PFSK-1 (cell line): Measurements from ENCODE around the gene MAN2A2.

Experiments used
- POLR2AphosphoS5 ChIP-seq: IDR thresholded peaks from 2 replicates; pipeline ENCODE4 v1.6.1; 2012; ENCODE audit warnings: low read depth, mild to moderate bottlenecking, control low read depth, low read length, moderate library complexity
- SIN3A ChIP-seq: IDR thresholded peaks from 2 replicates; pipeline ENCODE4 v1.6.1; 2012; ENCODE audit warnings: mild to moderate bottlenecking, low read length, moderate library complexity, borderline replicate concordance; ENCODE audit not compliant: insufficient read depth
- TF ChIP-seq, protein P1 (sequence below), 2 experiments: IDR thresholded peaks; 2 replicates each; pipeline versions ENCODE4 v1.6.1 to v1.8.0; 2011 to 2012; ENCODE audit warnings: low read depth in 2 of 2, low read length in 2 of 2, control low read depth in 1 of 2, inconsistent platforms in 1 of 2, mild to moderate bottlenecking in 1 of 2, moderate library complexity in 1 of 2; ENCODE audit not compliant: insufficient read depth in 1 of 2

DNA sequence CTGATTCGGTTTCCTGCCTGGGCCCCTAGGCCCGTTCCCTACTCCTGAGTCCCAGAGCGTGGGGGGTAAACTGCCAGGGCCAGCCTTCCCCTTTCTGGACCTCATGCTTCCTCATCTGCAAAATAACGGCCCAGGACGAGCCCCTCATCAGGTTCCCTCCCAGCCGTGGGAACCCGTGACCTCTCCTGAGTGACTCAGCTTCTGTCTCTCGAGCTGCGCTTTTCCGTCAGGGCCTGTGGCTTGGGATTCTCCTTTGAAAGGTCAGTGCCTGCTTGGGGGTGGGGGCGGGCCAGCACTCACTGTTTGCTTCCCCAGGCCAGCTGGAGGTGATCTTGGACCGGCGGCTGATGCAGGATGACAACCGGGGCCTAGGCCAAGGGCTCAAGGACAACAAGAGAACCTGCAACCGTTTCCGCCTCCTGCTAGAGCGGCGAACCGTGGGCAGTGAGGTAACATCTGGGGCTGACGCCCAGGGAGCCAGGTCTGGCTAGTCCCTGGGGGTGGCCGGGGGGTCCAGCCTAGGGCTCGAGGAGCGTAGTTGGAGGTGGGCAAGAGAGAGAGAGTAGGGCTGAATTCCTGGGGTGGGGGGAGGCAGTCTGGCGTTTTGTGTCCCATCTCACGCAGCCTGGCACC, 12.8 kb downstream of the MAN2A2 start:
- TF ChIP-seq, protein P1, sequence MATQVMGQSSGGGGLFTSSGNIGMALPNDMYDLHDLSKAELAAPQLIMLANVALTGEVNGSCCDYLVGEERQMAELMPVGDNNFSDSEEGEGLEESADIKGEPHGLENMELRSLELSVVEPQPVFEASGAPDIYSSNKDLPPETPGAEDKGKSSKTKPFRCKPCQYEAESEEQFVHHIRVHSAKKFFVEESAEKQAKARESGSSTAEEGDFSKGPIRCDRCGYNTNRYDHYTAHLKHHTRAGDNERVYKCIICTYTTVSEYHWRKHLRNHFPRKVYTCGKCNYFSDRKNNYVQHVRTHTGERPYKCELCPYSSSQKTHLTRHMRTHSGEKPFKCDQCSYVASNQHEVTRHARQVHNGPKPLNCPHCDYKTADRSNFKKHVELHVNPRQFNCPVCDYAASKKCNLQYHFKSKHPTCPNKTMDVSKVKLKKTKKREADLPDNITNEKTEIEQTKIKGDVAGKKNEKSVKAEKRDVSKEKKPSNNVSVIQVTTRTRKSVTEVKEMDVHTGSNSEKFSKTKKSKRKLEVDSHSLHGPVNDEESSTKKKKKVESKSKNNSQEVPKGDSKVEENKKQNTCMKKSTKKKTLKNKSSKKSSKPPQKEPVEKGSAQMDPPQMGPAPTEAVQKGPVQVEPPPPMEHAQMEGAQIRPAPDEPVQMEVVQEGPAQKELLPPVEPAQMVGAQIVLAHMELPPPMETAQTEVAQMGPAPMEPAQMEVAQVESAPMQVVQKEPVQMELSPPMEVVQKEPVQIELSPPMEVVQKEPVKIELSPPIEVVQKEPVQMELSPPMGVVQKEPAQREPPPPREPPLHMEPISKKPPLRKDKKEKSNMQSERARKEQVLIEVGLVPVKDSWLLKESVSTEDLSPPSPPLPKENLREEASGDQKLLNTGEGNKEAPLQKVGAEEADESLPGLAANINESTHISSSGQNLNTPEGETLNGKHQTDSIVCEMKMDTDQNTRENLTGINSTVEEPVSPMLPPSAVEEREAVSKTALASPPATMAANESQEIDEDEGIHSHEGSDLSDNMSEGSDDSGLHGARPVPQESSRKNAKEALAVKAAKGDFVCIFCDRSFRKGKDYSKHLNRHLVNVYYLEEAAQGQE (IDR thresholded peaks at IDR 0.05; ENCODE audit: insufficient read depth in 1 of 2, low read depth in 2 of 2, low read length in 2 of 2): no peak
- no peak for TF ChIP-seq POLR2AphosphoS5
- no peak for TF ChIP-seq SIN3A
